ENCODE data around the gene POU6F2.

POU6F2 gene

GRCh38 chr7:39383136-39383535 is 405.4 kb downstream of the POU6F2 start:
- Histone ChIP-seq H3K27ac (ENCODE audit: low read depth, low read length) (no peak overlapping the region), H3K27me3 (ENCODE audit: insufficient read depth, low read length) (peaks cover 26% of the 10 kb centered on the region), H3K36me3 (ENCODE audit: insufficient read depth, low read length) (no peaks in the 10 kb centered on the region), H3K4me1 (ENCODE audit: control insufficient read depth, insufficient read depth, low read length, unreplicated experiment) (no peaks in the 10 kb centered on the region), H3K4me3 (ENCODE audit: low read depth, low read length) (no peak overlapping the region), H3K79me2 (ENCODE audit: control insufficient read depth, insufficient read depth, low read length, unreplicated experiment) (no peaks in the 10 kb centered on the region), H2AFZ (ENCODE audit: low read length, unreplicated experiment) (no peak overlapping the region)

- Histone ChIP-seq H3K4me1 (ENCODE audit: control insufficient read depth, insufficient read depth, low read length, unreplicated experiment) (no peaks in the 10 kb centered on the region), H3K79me2 (ENCODE audit: control insufficient read depth, insufficient read depth, low read length, unreplicated experiment) (no peaks in the 10 kb centered on the region), H3K4me3 (ENCODE audit: low read depth, low read length) (no peak overlapping the region), H3K27me3 (ENCODE audit: insufficient read depth, low read length) (peaks cover 18% of the 10 kb centered on the region), H3K36me3 (ENCODE audit: insufficient read depth, low read length) (no peaks in the 10 kb centered on the region), H2AFZ (ENCODE audit: low read length, unreplicated experiment) (no peak overlapping the region), H3K27ac (ENCODE audit: low read depth, low read length) (no peak overlapping the region)
Observed at GRCh38 chr7:39384386-39384785, 406.7 kb downstream of the POU6F2 start.

- H3K79me2 ChIP-seq (ENCODE audit: control insufficient read depth, insufficient read depth, low read length, unreplicated experiment): no peaks in the 10 kb centered on the region
- H3K4me3 ChIP-seq (ENCODE audit: low read depth, low read length): no peak overlapping the region
- H3K4me1 ChIP-seq (ENCODE audit: control insufficient read depth, insufficient read depth, low read length, unreplicated experiment): no peaks in the 10 kb centered on the region
- H2AFZ ChIP-seq (ENCODE audit: low read length, unreplicated experiment): no peak overlapping the region
- H3K36me3 ChIP-seq (ENCODE audit: insufficient read depth, low read length): no peaks in the 10 kb centered on the region
- H3K27me3 ChIP-seq (ENCODE audit: insufficient read depth, low read length): peaks cover 36% of the 10 kb centered on the region
- no peak overlapping the region for H3K27ac ChIP-seq (ENCODE audit: low read depth, low read length)
Observed at GRCh38 chr7:39386718-39387117, 409.0 kb downstream of the POU6F2 start.

GRCh38 chr7:39392151-39392550 is 414.4 kb downstream of the POU6F2 start:
- H3K79me2 ChIP-seq (ENCODE audit: control insufficient read depth, insufficient read depth, low read length, unreplicated experiment): no peaks in the 10 kb centered on the region
- no peaks in the 10 kb centered on the region for H3K4me1 ChIP-seq (ENCODE audit: control insufficient read depth, insufficient read depth, low read length, unreplicated experiment)
- no peak overlapping the region for H2AFZ ChIP-seq (ENCODE audit: low read length, unreplicated experiment)

GRCh38 chr7:39394105-39394680 is 416.5 kb downstream of the POU6F2 start:
- Histone ChIP-seq H3K36me3 (ENCODE audit: insufficient read depth, low read length) (no peaks in the 10 kb centered on the region), H2AFZ (ENCODE audit: low read length, unreplicated experiment) (no peak overlapping the region), H3K79me2 (ENCODE audit: control insufficient read depth, insufficient read depth, low read length, unreplicated experiment) (no peaks in the 10 kb centered on the region), H3K27me3 (ENCODE audit: insufficient read depth, low read length) (peaks cover 48% of the 10 kb centered on the region), H3K4me1 (ENCODE audit: control insufficient read depth, insufficient read depth, low read length, unreplicated experiment) (no peaks in the 10 kb centered on the region), H3K4me3 (ENCODE audit: low read depth, low read length) (no peak overlapping the region), H3K27ac (ENCODE audit: low read depth, low read length) (no peak overlapping the region)

More at GRCh38 chr7:39392151-39392550, 414.4 kb downstream of the POU6F2 start:
- H3K27ac ChIP-seq (ENCODE audit: low read depth, low read length): no peak overlapping the region
- no peaks in the 10 kb centered on the region for H3K36me3 ChIP-seq (ENCODE audit: insufficient read depth, low read length)
- H3K4me3 ChIP-seq (ENCODE audit: low read depth, low read length): no peak overlapping the region
- peaks cover 43% of the 10 kb centered on the region for H3K27me3 ChIP-seq (ENCODE audit: insufficient read depth, low read length)

- no peaks in the 10 kb centered on the region for H3K4me1 ChIP-seq (ENCODE audit: control insufficient read depth, insufficient read depth, low read length, unreplicated experiment)
- peaks cover 27% of the 10 kb centered on the region for H3K27me3 ChIP-seq (ENCODE audit: insufficient read depth, low read length)
- H2AFZ ChIP-seq (ENCODE audit: low read length, unreplicated experiment): no peak overlapping the region
- H3K79me2 ChIP-seq (ENCODE audit: control insufficient read depth, insufficient read depth, low read length, unreplicated experiment): no peaks in the 10 kb centered on the region
- no peak overlapping the region for H3K4me3 ChIP-seq (ENCODE audit: low read depth, low read length)
- no peaks in the 10 kb centered on the region for H3K36me3 ChIP-seq (ENCODE audit: insufficient read depth, low read length)
- no peak overlapping the region for H3K27ac ChIP-seq (ENCODE audit: low read depth, low read length)
Observed at GRCh38 chr7:39399458-39399857, 421.7 kb downstream of the POU6F2 start.

GRCh38 chr7:39399986-39400385 is 422.3 kb downstream of the POU6F2 start:
- Histone ChIP-seq H3K4me3 (ENCODE audit: low read depth, low read length) (no peak overlapping the region), H3K27ac (ENCODE audit: low read depth, low read length) (no peak overlapping the region), H3K27me3 (ENCODE audit: insufficient read depth, low read length) (peaks cover 30% of the 10 kb centered on the region), H3K36me3 (ENCODE audit: insufficient read depth, low read length) (no peaks in the 10 kb centered on the region), H2AFZ (ENCODE audit: low read length, unreplicated experiment) (no peak overlapping the region), H3K79me2 (ENCODE audit: control insufficient read depth, insufficient read depth, low read length, unreplicated experiment) (no peaks in the 10 kb centered on the region), H3K4me1 (ENCODE audit: control insufficient read depth, insufficient read depth, low read length, unreplicated experiment) (no peaks in the 10 kb centered on the region)

- no peak overlapping the region for H3K4me3 ChIP-seq (ENCODE audit: low read depth, low read length)
- H3K27me3 ChIP-seq (ENCODE audit: insufficient read depth, low read length): peaks cover 39% of the 10 kb centered on the region
- H2AFZ ChIP-seq (ENCODE audit: low read length, unreplicated experiment): no peak overlapping the region
- H3K4me1 ChIP-seq (ENCODE audit: control insufficient read depth, insufficient read depth, low read length, unreplicated experiment): no peaks in the 10 kb centered on the region
- no peaks in the 10 kb centered on the region for H3K79me2 ChIP-seq (ENCODE audit: control insufficient read depth, insufficient read depth, low read length, unreplicated experiment)
- no peak overlapping the region for H3K27ac ChIP-seq (ENCODE audit: low read depth, low read length)
- H3K36me3 ChIP-seq (ENCODE audit: insufficient read depth, low read length): no peaks in the 10 kb centered on the region
Observed at GRCh38 chr7:39400836-39401235, 423.1 kb downstream of the POU6F2 start.

GRCh38 chr7:39402034-39402433 is 424.3 kb downstream of the POU6F2 start:
- Histone ChIP-seq H3K4me1 (ENCODE audit: control insufficient read depth, insufficient read depth, low read length, unreplicated experiment) (no peaks in the 10 kb centered on the region), H3K27me3 (ENCODE audit: insufficient read depth, low read length) (peaks cover 49% of the 10 kb centered on the region), H3K79me2 (ENCODE audit: control insufficient read depth, insufficient read depth, low read length, unreplicated experiment) (no peaks in the 10 kb centered on the region), H2AFZ (ENCODE audit: low read length, unreplicated experiment) (no peak overlapping the region), H3K4me3 (ENCODE audit: low read depth, low read length) (no peak overlapping the region), H3K27ac (ENCODE audit: low read depth, low read length) (no peak overlapping the region), H3K36me3 (ENCODE audit: insufficient read depth, low read length) (no peaks in the 10 kb centered on the region)

- Histone ChIP-seq H3K27ac (ENCODE audit: low read depth, low read length) (no peak overlapping the region), H3K27me3 (ENCODE audit: insufficient read depth, low read length) (peaks cover 51% of the 10 kb centered on the region), H2AFZ (ENCODE audit: low read length, unreplicated experiment) (no peak overlapping the region), H3K4me3 (ENCODE audit: low read depth, low read length) (no peak overlapping the region), H3K79me2 (ENCODE audit: control insufficient read depth, insufficient read depth, low read length, unreplicated experiment) (no peaks in the 10 kb centered on the region), H3K4me1 (ENCODE audit: control insufficient read depth, insufficient read depth, low read length, unreplicated experiment) (no peaks in the 10 kb centered on the region), H3K36me3 (ENCODE audit: insufficient read depth, low read length) (no peaks in the 10 kb centered on the region)
Observed at GRCh38 chr7:39404907-39405306, 427.2 kb downstream of the POU6F2 start.

- no peaks in the 10 kb centered on the region for H3K4me1 ChIP-seq (ENCODE audit: control insufficient read depth, insufficient read depth, low read length, unreplicated experiment)
- no peaks in the 10 kb centered on the region for H3K79me2 ChIP-seq (ENCODE audit: control insufficient read depth, insufficient read depth, low read length, unreplicated experiment)
- H3K36me3 ChIP-seq (ENCODE audit: insufficient read depth, low read length): no peaks in the 10 kb centered on the region
- no peak overlapping the region for H3K4me3 ChIP-seq (ENCODE audit: low read depth, low read length)
- no peak overlapping the region for H3K27ac ChIP-seq (ENCODE audit: low read depth, low read length)
- peaks cover 51% of the 10 kb centered on the region for H3K27me3 ChIP-seq (ENCODE audit: insufficient read depth, low read length)
- no peak overlapping the region for H2AFZ ChIP-seq (ENCODE audit: low read length, unreplicated experiment)
Observed at GRCh38 chr7:39405581-39405980, 427.9 kb downstream of the POU6F2 start.
